Breast epithelium (tissue), 4 donors: ENCODE results near the gene PLEKHA5. TPM values are rescaled to one million over a fixed set of nuclear protein-coding genes. Genes with fewer than 3 reads are reported as not detected.
A peak's percentile ranks its signal among the peaks of the same experiment; 100 is the strongest.

Experiments used
- DNase-seq, 2 donors: peaks; one replicate each; pipeline ENCODE4 v3.0.0-alpha.2; 2019; ENCODE audit warnings: low spot score in 2 of 2
- H3K27ac ChIP-seq, 2 donors: fragments of 200-600 bp; sonication (generic) in 1 of 2; one replicate each; pipeline ENCODE4 v1.5.1; 2016 to 2019; ENCODE audit warnings: mild to moderate bottlenecking in 1 of 2
- H3K27me3 ChIP-seq, 2 donors: fragments of 200-600 bp; sonication (generic) in 1 of 2; one replicate each; pipeline versions ENCODE4 v1.5.1 to v1.6.0; 2017 to 2019; ENCODE audit warnings: control low read depth in 1 of 2, mild to moderate bottlenecking in 1 of 2
- H3K36me3 ChIP-seq: fragments of 200-600 bp; one replicate; pipeline ENCODE4 v1.5.1; 2019
- H3K4me1 ChIP-seq, 2 donors: fragments of 200-600 bp; sonication (generic); one replicate each; pipeline ENCODE4 v1.5.1; 2016 to 2019; ENCODE audit warnings: control low read depth in 1 of 2
- H3K4me3 ChIP-seq, 3 donors: fragments of 200-600 bp; sonication (generic); 1 replicate in 2 of 3; 2 replicates in 1 of 3; pipeline ENCODE4 v1.5.1; 2016 to 2019; ENCODE audit warnings: mild to moderate bottlenecking in 3 of 3, moderate library complexity in 2 of 3
- H3K9me3 ChIP-seq, 2 donors: fragments of 200-600 bp; sonication (generic) in 1 of 2; one replicate each; pipeline ENCODE4 v1.5.1; 2016 to 2019; ENCODE audit warnings: control low read depth in 1 of 2
- CTCF ChIP-seq, 3 donors: fragments of 450-650 bp; IDR thresholded peaks; one replicate each; pipeline ENCODE4 v1.5.1; 2016 to 2017; ENCODE audit warnings: antibody characterized with exemption in 3 of 3, mild to moderate bottlenecking in 3 of 3, moderate library complexity in 3 of 3
- POLR2A ChIP-seq: fragments of 450-650 bp; IDR thresholded peaks from one replicate; pipeline ENCODE4 v1.6.1; 2016; ENCODE audit warnings: antibody characterized with exemption, mild to moderate bottlenecking, moderate library complexity
- POLR2AphosphoS5 ChIP-seq, 3 donors: sonication (generic); formaldehyde crosslinking; IDR thresholded peaks; one replicate each; pipeline ENCODE4 v1.6.1; 2017; ENCODE audit warnings: antibody characterized with exemption in 3 of 3
- intact Hi-C: fragments of 100-400 bp; cut with DNase I; formaldehyde crosslinking; loops from one replicate; pipeline ENCODE4 v1.15.1; 2023; ENCODE audit warnings: low total_unique reads
- total RNA-seq, 3 donors: library from RNA; depleted of rRNA; stranded (reverse); fragments of >200 nt; gene quantifications; one replicate each; pipeline ENCODE4 v1.1.0, GENCODE V29; 2016

The PLEKHA5 gene
- total RNA-seq, 3 donors from 2014 or later, result 21.1 to 55.5 (median 49.8) TPM

GRCh38 chr12:19288603-19289244 lies 159.2 kb downstream of the PLEKHA5 start:
- DNase-seq, result no peak
- TF ChIP-seq POLR2A (no peak), CTCF (IDR thresholded peaks at IDR 0.05) (peak in 1 of 3 donors; percentile 45), POLR2AphosphoS5 (IDR thresholded peaks at IDR 0.05) (no peak)
- no peaks in the 10 kb centered on the region for H3K9me3 ChIP-seq
- H3K27me3 ChIP-seq, result no peaks in the 10 kb centered on the region
- no peak overlapping the region for H3K4me3 ChIP-seq
- intact Hi-C loops, result no loop called here
- no peak overlapping the region for H3K27ac ChIP-seq
- H3K4me1 ChIP-seq, result no peaks in the 10 kb centered on the region
- H3K36me3 ChIP-seq, result no peaks in the 10 kb centered on the region

- TF ChIP-seq POLR2AphosphoS5 (IDR thresholded peaks at IDR 0.05) (no peak), CTCF (IDR thresholded peaks at IDR 0.05) (no peak)
- Histone ChIP-seq H3K27ac (no peak overlapping the region), H3K27me3 (no peaks in the 10 kb centered on the region), H3K4me3 (no peak overlapping the region), H3K4me1 (no peaks in the 10 kb centered on the region), H3K9me3 (no peaks in the 10 kb centered on the region), H3K36me3 (no peaks in the 10 kb centered on the region)
- intact Hi-C loops, result no loop called here
- no peak for DNase-seq
These were observed 169.5 kb downstream of the PLEKHA5 start for GRCh38 chr12:19298836-19299605.

GRCh38 chr12:19299765-19300164 lies 170.2 kb downstream of the PLEKHA5 start:
- DNase-seq, result no peak
- H3K27me3 ChIP-seq, result no peaks in the 10 kb centered on the region
- no peaks in the 10 kb centered on the region for H3K4me1 ChIP-seq
- TF ChIP-seq POLR2AphosphoS5 (IDR thresholded peaks at IDR 0.05), result no peak
- TF ChIP-seq POLR2A, result no peak
- no peak for TF ChIP-seq CTCF (IDR thresholded peaks at IDR 0.05)
- H3K36me3 ChIP-seq, result no peaks in the 10 kb centered on the region
- H3K9me3 ChIP-seq, result no peaks in the 10 kb centered on the region
- intact Hi-C loops, result no loop called here
- H3K4me3 ChIP-seq, result no peak overlapping the region
- no peak overlapping the region for H3K27ac ChIP-seq

GRCh38 chr12:19301223-19301622 lies 171.7 kb downstream of the PLEKHA5 start:
- Histone ChIP-seq H3K4me3 (no peak overlapping the region), H3K9me3 (no peaks in the 10 kb centered on the region), H3K27ac (no peak overlapping the region), H3K4me1 (no peaks in the 10 kb centered on the region), H3K27me3 (no peaks in the 10 kb centered on the region), H3K36me3 (no peaks in the 10 kb centered on the region)
- intact Hi-C loops, result no loop called here
- TF ChIP-seq POLR2A (no peak), CTCF (IDR thresholded peaks at IDR 0.05) (no peak), POLR2AphosphoS5 (IDR thresholded peaks at IDR 0.05) (no peak)
- no peak for DNase-seq

- Histone ChIP-seq H3K4me3 (no peak overlapping the region), H3K4me1 (no peaks in the 10 kb centered on the region), H3K9me3 (no peaks in the 10 kb centered on the region), H3K36me3 (no peaks in the 10 kb centered on the region), H3K27me3 (no peaks in the 10 kb centered on the region), H3K27ac (no peak overlapping the region)
- no peak for DNase-seq
- TF ChIP-seq CTCF (IDR thresholded peaks at IDR 0.05) (no peak), POLR2A (no peak), POLR2AphosphoS5 (IDR thresholded peaks at IDR 0.05) (no peak)
- intact Hi-C loops, result no loop called here
These were observed 172.2 kb downstream of the PLEKHA5 start for GRCh38 chr12:19301688-19302087.
